Measurements from ENCODE around the gene UGDH.

Gene UGDH

DNA sequence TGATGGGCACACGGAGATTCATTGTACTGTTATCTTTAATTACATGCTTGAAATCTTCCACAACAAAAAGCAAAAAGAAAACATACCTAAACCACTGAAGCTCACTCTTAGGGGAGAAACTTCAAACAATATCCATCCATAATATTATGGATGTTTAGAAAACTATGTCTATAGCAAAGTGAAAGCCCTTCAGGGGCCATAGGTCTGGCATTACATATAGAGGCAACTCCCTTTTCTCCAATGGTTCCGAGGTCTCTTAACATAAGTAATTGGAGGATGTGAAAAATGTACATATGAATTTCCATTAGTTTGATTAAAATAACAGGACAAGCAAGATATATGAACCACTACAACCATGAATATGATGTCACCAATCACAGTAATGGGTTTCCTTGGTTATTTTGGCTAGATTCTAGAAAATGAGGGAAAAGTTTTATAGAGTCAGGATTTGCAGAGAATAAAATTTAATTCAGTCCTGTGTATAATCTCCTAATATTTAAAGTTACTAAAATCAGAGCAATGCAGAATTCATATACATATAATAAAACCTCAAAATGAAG, 10.8 kb downstream of the UGDH start:
- no peak for TF ChIP-seq ZNF707 (tag by site-specific recombination; IDR thresholded peaks at IDR 0.05)
- TF ChIP-seq, protein P1, sequence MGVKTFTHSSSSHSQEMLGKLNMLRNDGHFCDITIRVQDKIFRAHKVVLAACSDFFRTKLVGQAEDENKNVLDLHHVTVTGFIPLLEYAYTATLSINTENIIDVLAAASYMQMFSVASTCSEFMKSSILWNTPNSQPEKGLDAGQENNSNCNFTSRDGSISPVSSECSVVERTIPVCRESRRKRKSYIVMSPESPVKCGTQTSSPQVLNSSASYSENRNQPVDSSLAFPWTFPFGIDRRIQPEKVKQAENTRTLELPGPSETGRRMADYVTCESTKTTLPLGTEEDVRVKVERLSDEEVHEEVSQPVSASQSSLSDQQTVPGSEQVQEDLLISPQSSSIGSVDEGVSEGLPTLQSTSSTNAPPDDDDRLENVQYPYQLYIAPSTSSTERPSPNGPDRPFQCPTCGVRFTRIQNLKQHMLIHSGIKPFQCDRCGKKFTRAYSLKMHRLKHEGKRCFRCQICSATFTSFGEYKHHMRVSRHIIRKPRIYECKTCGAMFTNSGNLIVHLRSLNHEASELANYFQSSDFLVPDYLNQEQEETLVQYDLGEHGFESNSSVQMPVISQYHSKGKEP (tag by site-specific recombination; IDR thresholded peaks at IDR 0.05) = peak; percentile 30; the same call in 1 of the 2 replicates
- TF ChIP-seq WT1 (tag by site-specific recombination; IDR thresholded peaks at IDR 0.05) = peak; percentile 99
- 0 out of 2 replicates have a peak, but pooled peaks have one; percentile 50 for TF ChIP-seq BCL11A (tag by site-specific recombination; IDR thresholded peaks at IDR 0.05; ENCODE audit: low read depth)
- peak; percentile 40; the same call in 1 of the 2 replicates for TF ChIP-seq ZNF600 (tag by site-specific recombination; IDR thresholded peaks at IDR 0.05)
- TF ChIP-seq, protein P2, sequence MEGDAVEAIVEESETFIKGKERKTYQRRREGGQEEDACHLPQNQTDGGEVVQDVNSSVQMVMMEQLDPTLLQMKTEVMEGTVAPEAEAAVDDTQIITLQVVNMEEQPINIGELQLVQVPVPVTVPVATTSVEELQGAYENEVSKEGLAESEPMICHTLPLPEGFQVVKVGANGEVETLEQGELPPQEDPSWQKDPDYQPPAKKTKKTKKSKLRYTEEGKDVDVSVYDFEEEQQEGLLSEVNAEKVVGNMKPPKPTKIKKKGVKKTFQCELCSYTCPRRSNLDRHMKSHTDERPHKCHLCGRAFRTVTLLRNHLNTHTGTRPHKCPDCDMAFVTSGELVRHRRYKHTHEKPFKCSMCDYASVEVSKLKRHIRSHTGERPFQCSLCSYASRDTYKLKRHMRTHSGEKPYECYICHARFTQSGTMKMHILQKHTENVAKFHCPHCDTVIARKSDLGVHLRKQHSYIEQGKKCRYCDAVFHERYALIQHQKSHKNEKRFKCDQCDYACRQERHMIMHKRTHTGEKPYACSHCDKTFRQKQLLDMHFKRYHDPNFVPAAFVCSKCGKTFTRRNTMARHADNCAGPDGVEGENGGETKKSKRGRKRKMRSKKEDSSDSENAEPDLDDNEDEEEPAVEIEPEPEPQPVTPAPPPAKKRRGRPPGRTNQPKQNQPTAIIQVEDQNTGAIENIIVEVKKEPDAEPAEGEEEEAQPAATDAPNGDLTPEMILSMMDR (tag by site-specific recombination; IDR thresholded peaks at IDR 0.05) = no peak
- TF ChIP-seq SP7 (tag by site-specific recombination; IDR thresholded peaks at IDR 0.05) = peak; percentile 27; the same call in 1 of the 2 replicates
- TF ChIP-seq, protein P3, sequence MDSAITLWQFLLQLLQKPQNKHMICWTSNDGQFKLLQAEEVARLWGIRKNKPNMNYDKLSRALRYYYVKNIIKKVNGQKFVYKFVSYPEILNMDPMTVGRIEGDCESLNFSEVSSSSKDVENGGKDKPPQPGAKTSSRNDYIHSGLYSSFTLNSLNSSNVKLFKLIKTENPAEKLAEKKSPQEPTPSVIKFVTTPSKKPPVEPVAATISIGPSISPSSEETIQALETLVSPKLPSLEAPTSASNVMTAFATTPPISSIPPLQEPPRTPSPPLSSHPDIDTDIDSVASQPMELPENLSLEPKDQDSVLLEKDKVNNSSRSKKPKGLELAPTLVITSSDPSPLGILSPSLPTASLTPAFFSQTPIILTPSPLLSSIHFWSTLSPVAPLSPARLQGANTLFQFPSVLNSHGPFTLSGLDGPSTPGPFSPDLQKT (IDR thresholded peaks at IDR 0.05; ENCODE audit: borderline replicate concordance, low read depth, low read length) = no peak
- TF ChIP-seq KLF1 (tag by site-specific recombination; IDR thresholded peaks at IDR 0.05) = peak; percentile 68
- no peak for TF ChIP-seq ZNF560 (tag by site-specific recombination; IDR thresholded peaks at IDR 0.05; ENCODE audit: borderline replicate concordance)
- TF ChIP-seq, protein P4, sequence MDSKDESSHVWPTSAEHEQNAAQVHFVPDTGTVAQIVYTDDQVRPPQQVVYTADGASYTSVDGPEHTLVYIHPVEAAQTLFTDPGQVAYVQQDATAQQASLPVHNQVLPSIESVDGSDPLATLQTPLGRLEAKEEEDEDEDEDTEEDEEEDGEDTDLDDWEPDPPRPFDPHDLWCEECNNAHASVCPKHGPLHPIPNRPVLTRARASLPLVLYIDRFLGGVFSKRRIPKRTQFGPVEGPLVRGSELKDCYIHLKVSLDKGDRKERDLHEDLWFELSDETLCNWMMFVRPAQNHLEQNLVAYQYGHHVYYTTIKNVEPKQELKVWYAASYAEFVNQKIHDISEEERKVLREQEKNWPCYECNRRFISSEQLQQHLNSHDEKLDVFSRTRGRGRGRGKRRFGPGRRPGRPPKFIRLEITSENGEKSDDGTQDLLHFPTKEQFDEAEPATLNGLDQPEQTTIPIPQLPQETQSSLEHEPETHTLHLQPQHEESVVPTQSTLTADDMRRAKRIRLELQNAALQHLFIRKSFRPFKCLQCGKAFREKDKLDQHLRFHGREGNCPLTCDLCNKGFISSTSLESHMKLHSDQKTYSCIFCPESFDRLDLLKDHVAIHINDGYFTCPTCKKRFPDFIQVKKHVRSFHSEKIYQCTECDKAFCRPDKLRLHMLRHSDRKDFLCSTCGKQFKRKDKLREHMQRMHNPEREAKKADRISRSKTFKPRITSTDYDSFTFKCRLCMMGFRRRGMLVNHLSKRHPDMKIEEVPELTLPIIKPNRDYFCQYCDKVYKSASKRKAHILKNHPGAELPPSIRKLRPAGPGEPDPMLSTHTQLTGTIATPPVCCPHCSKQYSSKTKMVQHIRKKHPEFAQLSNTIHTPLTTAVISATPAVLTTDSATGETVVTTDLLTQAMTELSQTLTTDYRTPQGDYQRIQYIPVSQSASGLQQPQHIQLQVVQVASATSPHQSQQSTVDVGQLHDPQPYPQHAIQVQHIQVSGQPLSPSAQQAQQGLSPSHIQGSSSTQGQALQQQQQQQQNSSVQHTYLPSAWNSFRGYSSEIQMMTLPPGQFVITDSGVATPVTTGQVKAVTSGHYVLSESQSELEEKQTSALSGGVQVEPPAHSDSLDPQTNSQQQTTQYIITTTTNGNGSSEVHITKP (tag by site-specific recombination; IDR thresholded peaks at IDR 0.05) = 0 out of 2 replicates have a peak, but pooled peaks have one; percentile 44
- 0 out of 2 replicates have a peak, but pooled peaks have one; percentile 22 for TF ChIP-seq OVOL3 (tag by site-specific recombination; IDR thresholded peaks at IDR 0.05)
- TF ChIP-seq, protein P5, sequence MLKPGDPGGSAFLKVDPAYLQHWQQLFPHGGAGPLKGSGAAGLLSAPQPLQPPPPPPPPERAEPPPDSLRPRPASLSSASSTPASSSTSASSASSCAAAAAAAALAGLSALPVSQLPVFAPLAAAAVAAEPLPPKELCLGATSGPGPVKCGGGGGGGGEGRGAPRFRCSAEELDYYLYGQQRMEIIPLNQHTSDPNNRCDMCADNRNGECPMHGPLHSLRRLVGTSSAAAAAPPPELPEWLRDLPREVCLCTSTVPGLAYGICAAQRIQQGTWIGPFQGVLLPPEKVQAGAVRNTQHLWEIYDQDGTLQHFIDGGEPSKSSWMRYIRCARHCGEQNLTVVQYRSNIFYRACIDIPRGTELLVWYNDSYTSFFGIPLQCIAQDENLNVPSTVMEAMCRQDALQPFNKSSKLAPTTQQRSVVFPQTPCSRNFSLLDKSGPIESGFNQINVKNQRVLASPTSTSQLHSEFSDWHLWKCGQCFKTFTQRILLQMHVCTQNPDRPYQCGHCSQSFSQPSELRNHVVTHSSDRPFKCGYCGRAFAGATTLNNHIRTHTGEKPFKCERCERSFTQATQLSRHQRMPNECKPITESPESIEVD (tag by site-specific recombination; IDR thresholded peaks at IDR 0.05) = peak; percentile 84
- TF ChIP-seq OSR2 (tag by site-specific recombination; IDR thresholded peaks at IDR 0.05) = peak; percentile 53
- 0 out of 2 replicates have a peak, but pooled peaks have one; percentile 10 for TF ChIP-seq ZBTB17 (tag by site-specific recombination; IDR thresholded peaks at IDR 0.05)
- TF ChIP-seq, protein P6, sequence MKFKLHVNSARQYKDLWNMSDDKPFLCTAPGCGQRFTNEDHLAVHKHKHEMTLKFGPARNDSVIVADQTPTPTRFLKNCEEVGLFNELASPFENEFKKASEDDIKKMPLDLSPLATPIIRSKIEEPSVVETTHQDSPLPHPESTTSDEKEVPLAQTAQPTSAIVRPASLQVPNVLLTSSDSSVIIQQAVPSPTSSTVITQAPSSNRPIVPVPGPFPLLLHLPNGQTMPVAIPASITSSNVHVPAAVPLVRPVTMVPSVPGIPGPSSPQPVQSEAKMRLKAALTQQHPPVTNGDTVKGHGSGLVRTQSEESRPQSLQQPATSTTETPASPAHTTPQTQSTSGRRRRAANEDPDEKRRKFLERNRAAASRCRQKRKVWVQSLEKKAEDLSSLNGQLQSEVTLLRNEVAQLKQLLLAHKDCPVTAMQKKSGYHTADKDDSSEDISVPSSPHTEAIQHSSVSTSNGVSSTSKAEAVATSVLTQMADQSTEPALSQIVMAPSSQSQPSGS (tag by site-specific recombination; IDR thresholded peaks at IDR 0.05; ENCODE audit: low read depth) = peak; percentile 57; the same call in 1 of the 2 replicates
- H3K9me3 ChIP-seq (ENCODE audit: control insufficient read depth, insufficient read depth, low read depth, low read length) = no peaks in the 10 kb centered on the region
- CTCF ChIA-PET = no interaction called here
- peak overlapping the region; percentile 5; the same call in 1 of the 2 replicates for H3K27ac ChIP-seq (ENCODE audit: extremely low read depth, low read depth, low read length)
- peaks cover 6 to 14% of the 10 kb centered on the region in 2 experiments; a peak in 2 of 3 replicates for H3K36me3 ChIP-seq (ENCODE audit: control insufficient read depth in 2 of 2, insufficient read depth in 1 of 2, low read length in 2 of 2)
- no peak overlapping the region for H3K4me3 ChIP-seq (ENCODE audit: low read depth, low read length)
- POLR2A ChIA-PET = interaction anchor here (0.6 kb wide), 1 partner anchor 11 kb away, joined by 3 read pairs; the partner anchor contains the start of gene UGDH
- no peaks in the 10 kb centered on the region; the same call in 1 of the 2 replicates for H3K4me1 ChIP-seq (ENCODE audit: control insufficient read depth, insufficient read depth, low read length)
